Measurements from ENCODE around the gene TIMM44. TPM values are rescaled to one million over a fixed set of nuclear protein-coding genes. Genes with fewer than 3 reads are reported as not detected.

TIMM44 gene
- total RNA-seq, 4 donors from 2014 or later: 60.1 to 91.3 (median 77.1) TPM

DNA sequence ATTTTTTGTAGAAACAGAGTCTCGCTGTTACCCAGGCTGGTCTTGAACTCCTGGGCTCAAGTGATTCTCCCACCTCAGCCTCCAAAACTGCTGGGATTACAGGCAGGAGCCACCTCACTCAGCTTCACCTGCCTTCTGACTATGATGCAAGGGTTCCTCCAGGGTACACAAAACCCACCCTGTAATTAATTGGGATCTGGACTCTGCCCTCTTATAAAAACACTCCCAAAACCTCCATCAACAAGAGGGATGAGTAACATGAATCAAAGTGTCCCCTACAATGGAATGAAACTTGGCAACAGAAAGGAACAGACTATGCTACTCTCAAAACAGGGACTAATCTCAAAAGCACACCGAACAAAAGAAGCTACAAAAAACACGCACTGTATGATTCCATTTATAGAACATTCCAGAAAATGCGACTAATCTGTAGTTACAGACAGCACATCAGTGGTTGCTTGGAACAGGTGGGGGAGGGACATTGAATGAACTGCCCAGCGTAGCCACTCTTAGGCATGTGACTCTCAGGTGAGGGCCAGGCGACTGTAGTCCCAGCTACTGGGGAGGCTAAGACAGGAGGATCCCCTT is 66.1 kb downstream of the TIMM44 start:
- no peak for DNase-seq (ENCODE audit: low spot score in 2 of 2)
- H3K4me1 ChIP-seq: peaks cover 0 to 19% (median 4%) of the 10 kb centered on the region in 4 donors
- TF ChIP-seq EP300 (IDR thresholded peaks at IDR 0.05): no peak
- TF ChIP-seq POLR2A (IDR thresholded peaks at IDR 0.05): no peak
- no peak for TF ChIP-seq CTCF (IDR thresholded peaks at IDR 0.05)
- no peak overlapping the region for H3K4me3 ChIP-seq
- WGBS, 2 donors: 68 to 73% methylated on average over 6 of the region's 6 CpGs
- no peaks in the 10 kb centered on the region for H3K36me3 ChIP-seq
- no peaks in the 10 kb centered on the region for H3K9me3 ChIP-seq
- H3K27ac ChIP-seq: no peak overlapping the region
- peaks cover 0 to 41% of the 10 kb centered on the region in 2 donors for H3K27me3 ChIP-seq

Other genes with a start within 250 kb of the TIMM44 start
- gene FCER2, start 241.5 kb downstream of the TIMM44 start, total RNA-seq: 1 to 10 TPM in 1 of 4 donors, under 1 TPM in 1, not detected in 2; 0.90 to 1.0 TPM
- gene CLEC4G, start 211.6 kb downstream of the TIMM44 start, total RNA-seq: 10 to 100 TPM in 1 of 4 donors, 1 to 10 TPM in 1, under 1 TPM in 1, not detected in 1; 0.59 to 16.5 (median 1.7) TPM
- 10 to 100 TPM in 1 of 4 donors, 1 to 10 TPM in 3; 2.6 to 12.6 (median 5.0) TPM for gene CD209, start 196.1 kb downstream of the TIMM44 start, total RNA-seq
- gene CLEC4M, start 180.4 kb downstream of the TIMM44 start, total RNA-seq: 1 to 10 TPM in 1 of 4 donors, not detected in 3; 2.4 TPM
- 10 to 100 TPM; 14.4 to 30.3 (median 17.7) TPM for gene EVI5L, start 113.4 kb downstream of the TIMM44 start, total RNA-seq
- gene PRR36, start 69.3 kb downstream of the TIMM44 start, total RNA-seq: 1 to 10 TPM in 1 of 4 donors, not detected in 3; 2.5 TPM
- 1 to 10 TPM in 1 of 4 donors, under 1 TPM in 1, not detected in 2; 0.59 to 1.2 TPM for gene LRRC8E, start 55.2 kb downstream of the TIMM44 start, total RNA-seq
- 10 to 100 TPM; 11.1 to 31.2 (median 20.9) TPM for gene MAP2K7, start 39.8 kb downstream of the TIMM44 start, total RNA-seq
- not detected for gene TGFBR3L, start 28.8 kb downstream of the TIMM44 start, total RNA-seq
- gene SNAPC2, start 23.3 kb downstream of the TIMM44 start, total RNA-seq: 10 to 100 TPM; 11.6 to 26.4 (median 16.1) TPM
- 1 to 10 TPM in 3 of 4 donors, under 1 TPM in 1; 0.66 to 7.2 (median 3.0) TPM for gene CTXN1, start 17.5 kb downstream of the TIMM44 start, total RNA-seq
- gene ELAVL1, start 62.0 kb upstream of the TIMM44 start, total RNA-seq: 10 to 100 TPM; 25.8 to 36.4 (median 27.7) TPM
- not detected for gene CCL25, start 109.1 kb upstream of the TIMM44 start, total RNA-seq
- gene FBN3, start 205.9 kb upstream of the TIMM44 start, total RNA-seq: 1 to 10 TPM in 1 of 4 donors, under 1 TPM in 1, not detected in 2; 0.20 to 2.5 TPM

Measured in tibial nerve (tissue), 4 donors.